Measurements from ENCODE around the gene TMEM37. TPM values are rescaled to one million over a fixed set of nuclear protein-coding genes. Genes with fewer than 3 reads are reported as not detected.
A peak's percentile ranks its signal among the peaks of the same experiment; 100 is the strongest.

TMEM37 gene
- total and polyA plus RNA-seq, 9 of the 15 experiments (the other 6 are each of a cell fraction or from before 2014, with no cell fraction given): 0.03 to 0.64 (median 0.31) TPM; not detected in 1

DNA sequence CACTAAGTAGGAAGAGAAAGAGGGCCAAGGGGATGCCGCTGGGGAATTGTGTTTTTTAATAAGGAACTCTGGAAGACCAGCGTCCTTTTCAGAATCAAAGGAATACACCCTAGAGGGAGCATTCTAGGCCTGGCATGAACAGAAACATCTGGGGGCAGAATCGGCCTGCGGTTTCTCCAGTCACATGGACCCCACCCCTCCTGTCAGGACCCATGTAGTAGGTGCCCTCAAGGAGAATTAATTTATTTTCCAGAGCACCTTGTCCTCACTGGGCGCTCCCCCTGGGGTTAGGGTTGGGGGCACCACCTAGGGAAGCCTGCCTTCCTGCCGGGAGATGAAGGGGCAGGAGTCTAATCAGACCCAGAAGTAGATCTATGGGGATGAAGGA is 44.2 kb downstream of the TMEM37 start (continued):
- TF ChIP-seq POLR3A (IDR thresholded peaks at IDR 0.05; ENCODE audit: borderline replicate concordance, extremely low read depth, insufficient read depth, insufficient read length) (no peak), ZC3H11A (IDR thresholded peaks at IDR 0.05; ENCODE audit: low read depth, low read length) (no peak), LCOR (CRISPR knock-in tag; IDR thresholded peaks at IDR 0.05) (no peak), KDM5B (IDR thresholded peaks at IDR 0.05; ENCODE audit: insufficient replicate concordance, low read depth, low read length) (no peak)
- TF ChIP-seq, protein P1, sequence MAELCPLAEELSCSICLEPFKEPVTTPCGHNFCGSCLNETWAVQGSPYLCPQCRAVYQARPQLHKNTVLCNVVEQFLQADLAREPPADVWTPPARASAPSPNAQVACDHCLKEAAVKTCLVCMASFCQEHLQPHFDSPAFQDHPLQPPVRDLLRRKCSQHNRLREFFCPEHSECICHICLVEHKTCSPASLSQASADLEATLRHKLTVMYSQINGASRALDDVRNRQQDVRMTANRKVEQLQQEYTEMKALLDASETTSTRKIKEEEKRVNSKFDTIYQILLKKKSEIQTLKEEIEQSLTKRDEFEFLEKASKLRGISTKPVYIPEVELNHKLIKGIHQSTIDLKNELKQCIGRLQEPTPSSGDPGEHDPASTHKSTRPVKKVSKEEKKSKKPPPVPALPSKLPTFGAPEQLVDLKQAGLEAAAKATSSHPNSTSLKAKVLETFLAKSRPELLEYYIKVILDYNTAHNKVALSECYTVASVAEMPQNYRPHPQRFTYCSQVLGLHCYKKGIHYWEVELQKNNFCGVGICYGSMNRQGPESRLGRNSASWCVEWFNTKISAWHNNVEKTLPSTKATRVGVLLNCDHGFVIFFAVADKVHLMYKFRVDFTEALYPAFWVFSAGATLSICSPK (IDR thresholded peaks at IDR 0.05; ENCODE audit: borderline replicate concordance): no peak

DNA sequence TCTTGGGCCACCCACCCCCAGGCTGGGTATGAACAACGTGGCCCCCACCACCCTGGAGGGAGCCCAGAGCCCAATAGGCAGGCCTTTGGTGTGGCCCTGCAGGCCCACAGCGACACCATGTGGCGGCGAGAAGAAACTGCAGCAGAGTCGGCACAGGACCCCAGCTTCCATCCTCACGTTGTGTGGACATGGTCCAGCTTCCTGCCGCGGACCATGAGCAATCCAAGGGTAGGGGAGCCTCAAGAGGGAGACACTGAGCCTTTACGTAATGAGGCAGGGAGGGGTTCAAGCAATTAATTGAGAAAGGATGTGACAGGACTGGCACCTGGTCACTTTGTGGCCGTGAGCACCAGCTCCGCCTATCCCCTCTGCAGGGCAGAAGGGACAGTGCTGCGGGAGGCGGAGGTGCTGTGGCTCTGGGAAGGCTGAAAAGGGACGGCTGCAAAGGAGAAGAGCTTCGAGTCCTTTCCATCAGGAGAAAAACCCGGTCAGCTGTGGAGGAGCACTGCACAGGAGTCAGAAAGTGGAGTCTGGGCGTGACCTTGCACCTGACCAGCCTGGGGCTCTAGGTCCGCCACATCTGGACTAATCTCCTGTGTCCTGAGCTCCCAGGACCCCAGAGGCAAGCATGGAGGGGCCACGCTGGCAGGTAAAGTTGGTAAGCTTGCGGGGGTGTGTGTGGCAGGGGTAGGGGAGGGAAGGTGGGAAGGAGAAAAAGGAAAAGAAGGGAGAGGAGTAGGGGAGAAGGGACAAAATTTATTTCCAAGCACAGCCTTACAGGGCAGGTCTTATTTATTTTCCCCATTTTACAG is 44.9 kb downstream of the TMEM37 start:
- H4K20me1 ChIP-seq (replicated peaks; ENCODE audit: control insufficient read depth, insufficient read depth, low read length): no peaks in the 10 kb centered on the region; the same call in 1 of the 2 replicates
- FAIRE-seq: peak; percentile 96
- H2AFZ ChIP-seq (ENCODE audit: low read depth, low read length): no peak overlapping the region
- no peak overlapping the region for H3K4me3 ChIP-seq
- H3K79me2 ChIP-seq (ENCODE audit: control insufficient read depth, insufficient read depth, low read length): no peaks in the 10 kb centered on the region
- intact Hi-C loops (cut with micrococcal nuclease) (loop anchor here (1.0 to 10.0 kb wide), 4 partner anchors 69 to 452 kb away; no protein-coding TSS in a partner anchor), in situ Hi-C loops (cut with MboI) (no loop called here)
- no peak overlapping the region for H3K4me2 ChIP-seq (ENCODE audit: insufficient read depth, low read length)
- no peaks in the 10 kb centered on the region for H3K9me1 ChIP-seq (ENCODE audit: control insufficient read depth, insufficient read depth, low read length)
- BruUV-seq (replicated peaks): no TSS peak
- H3K9ac ChIP-seq (ENCODE audit: insufficient read depth in 1 of 2, low read depth in 2 of 2, low read length in 2 of 2): no peak overlapping the region
- no peaks in the 10 kb centered on the region for H3K9me3 ChIP-seq (replicated peaks; ENCODE audit: control insufficient read depth, insufficient read depth, low read depth, low read length)
- ChIA-PET CTCF (ENCODE audit: low intra/inter-chr PET ratio) (interaction anchor here (1.5 to 4.0 kb wide), 3 partner anchors 68 to 258 kb away, joined by 6 to 56 read pairs (median 8); no protein-coding TSS in a partner anchor), POLR2A (interaction anchor here (1.0 to 1.2 kb wide), 2 partner anchors 9 to 75 kb away, joined by 3 to 4 read pairs; no protein-coding TSS in a partner anchor)
- H3K36me3 ChIP-seq (ENCODE audit: control insufficient read depth, insufficient read depth, low read length): no peaks in the 10 kb centered on the region
- peak; percentile 72 to 87 (median 82) for DNase-seq (ENCODE audit: extremely low read depth in 1 of 4, low spot score in 3 of 4)
- peaks cover 4 to 5% of the 10 kb centered on the region in 2 experiments; a peak in 3 of 5 replicates for H3K4me1 ChIP-seq (replicated peaks in 1 of 2; ENCODE audit: control insufficient read depth in 2 of 2, insufficient read depth in 2 of 2, low read length in 2 of 2)
- 9% methylated on average over 19 of the region's 20 CpGs for WGBS (ENCODE audit: insufficient coverage, low coverage, missing lambda C conversion rate)
- peaks cover 6 to 63% of the 10 kb centered on the region in 2 experiments; a peak in 4 of 5 replicates for H3K27me3 ChIP-seq (ENCODE audit: control insufficient read depth in 2 of 2, insufficient read depth in 2 of 2, low read length in 2 of 2)
- ATAC-seq: peak; percentile 96
- no peak overlapping the region for H3K27ac ChIP-seq (ENCODE audit: extremely low read depth, low read depth, low read length)
- no peak for TF ChIP-seq TEAD4 (IDR thresholded peaks at IDR 0.05; ENCODE audit: low read length)
- no peak for TF ChIP-seq TEAD4 (CRISPR knock-in tag; IDR thresholded peaks at IDR 0.05; ENCODE audit: borderline replicate concordance)
- TF ChIP-seq, protein P2, sequence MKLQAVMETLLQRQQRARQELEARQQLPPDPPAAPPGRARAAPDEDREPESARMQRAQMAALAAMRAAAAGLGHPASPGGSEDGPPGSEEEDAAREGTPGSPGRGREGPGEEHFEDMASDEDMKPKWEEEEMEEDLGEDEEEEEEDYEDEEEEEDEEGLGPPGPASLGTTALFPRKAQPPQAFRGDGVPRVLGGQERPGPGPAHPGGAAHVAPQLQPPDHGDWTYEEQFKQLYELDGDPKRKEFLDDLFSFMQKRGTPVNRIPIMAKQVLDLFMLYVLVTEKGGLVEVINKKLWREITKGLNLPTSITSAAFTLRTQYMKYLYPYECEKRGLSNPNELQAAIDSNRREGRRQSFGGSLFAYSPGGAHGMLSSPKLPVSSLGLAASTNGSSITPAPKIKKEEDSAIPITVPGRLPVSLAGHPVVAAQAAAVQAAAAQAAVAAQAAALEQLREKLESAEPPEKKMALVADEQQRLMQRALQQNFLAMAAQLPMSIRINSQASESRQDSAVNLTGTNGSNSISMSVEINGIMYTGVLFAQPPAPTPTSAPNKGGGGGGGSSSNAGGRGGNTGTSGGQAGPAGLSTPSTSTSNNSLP (IDR thresholded peaks at IDR 0.05; ENCODE audit: borderline replicate concordance, low read depth, low read length): no peak
- no peak for TF ChIP-seq PTBP1 (IDR thresholded peaks at IDR 0.05; ENCODE audit: low read depth, low read length)
- no peak for TF ChIP-seq TCF7 (IDR thresholded peaks at IDR 0.05; ENCODE audit: borderline replicate concordance)
- peak; percentile 63; the same call in 1 of the 2 replicates for TF ChIP-seq STAG1 (CRISPR knock-in tag; IDR thresholded peaks at IDR 0.05; ENCODE audit: borderline replicate concordance)
- no peak for TF ChIP-seq KLF6 (CRISPR knock-in tag; IDR thresholded peaks at IDR 0.05; ENCODE audit: borderline replicate concordance)
- TF ChIP-seq, protein P3, sequence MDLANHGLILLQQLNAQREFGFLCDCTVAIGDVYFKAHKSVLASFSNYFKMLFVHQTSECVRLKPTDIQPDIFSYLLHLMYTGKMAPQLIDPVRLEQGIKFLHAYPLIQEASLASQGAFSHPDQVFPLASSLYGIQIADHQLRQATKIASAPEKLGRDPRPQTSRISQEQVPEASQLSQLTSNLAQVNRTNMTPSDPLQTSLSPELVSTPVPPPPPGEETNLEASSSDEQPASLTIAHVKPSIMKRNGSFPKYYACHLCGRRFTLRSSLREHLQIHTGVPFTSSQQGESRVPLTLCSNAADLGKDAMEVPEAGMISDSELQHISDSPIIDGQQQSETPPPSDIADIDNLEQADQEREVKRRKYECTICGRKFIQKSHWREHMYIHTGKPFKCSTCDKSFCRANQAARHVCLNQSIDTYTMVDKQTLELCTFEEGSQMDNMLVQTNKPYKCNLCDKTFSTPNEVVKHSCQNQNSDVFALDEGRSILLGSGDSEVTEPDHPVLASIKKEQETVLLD (IDR thresholded peaks at IDR 0.05): no peak
- TF ChIP-seq ZNF699 (CRISPR knock-in tag; IDR thresholded peaks at IDR 0.05; ENCODE audit: insufficient replicate concordance): no peak
- TF ChIP-seq ZNF324 (CRISPR knock-in tag; IDR thresholded peaks at IDR 0.05): no peak

Measured in K562 (cell line).